ENCODE results near the gene SEMG1.

DNA sequence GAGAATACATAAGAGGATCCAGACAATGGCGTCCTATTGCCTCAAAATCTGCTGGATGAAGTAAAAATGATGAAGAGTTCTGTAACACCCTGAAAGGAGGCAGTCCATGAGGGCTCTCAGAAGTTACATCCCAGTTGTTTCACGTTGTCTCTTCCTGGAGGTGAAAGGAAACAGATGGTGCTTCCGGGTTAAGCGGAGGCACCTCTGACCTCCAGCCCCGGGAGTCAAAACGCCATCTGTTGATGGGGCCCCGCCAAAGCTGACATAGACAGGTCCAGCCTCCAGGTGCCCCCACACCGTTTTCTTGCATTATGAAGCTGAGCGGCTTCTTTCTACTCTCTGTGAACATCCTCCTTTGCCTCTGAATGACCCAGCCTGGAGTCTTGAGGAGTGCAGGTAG, 23.8 kb downstream of the SEMG1 start:
- no peak for TF ChIP-seq POLR2A (IDR thresholded peaks at IDR 0.05; ENCODE audit: low read depth)
- TF ChIP-seq, protein P1, sequence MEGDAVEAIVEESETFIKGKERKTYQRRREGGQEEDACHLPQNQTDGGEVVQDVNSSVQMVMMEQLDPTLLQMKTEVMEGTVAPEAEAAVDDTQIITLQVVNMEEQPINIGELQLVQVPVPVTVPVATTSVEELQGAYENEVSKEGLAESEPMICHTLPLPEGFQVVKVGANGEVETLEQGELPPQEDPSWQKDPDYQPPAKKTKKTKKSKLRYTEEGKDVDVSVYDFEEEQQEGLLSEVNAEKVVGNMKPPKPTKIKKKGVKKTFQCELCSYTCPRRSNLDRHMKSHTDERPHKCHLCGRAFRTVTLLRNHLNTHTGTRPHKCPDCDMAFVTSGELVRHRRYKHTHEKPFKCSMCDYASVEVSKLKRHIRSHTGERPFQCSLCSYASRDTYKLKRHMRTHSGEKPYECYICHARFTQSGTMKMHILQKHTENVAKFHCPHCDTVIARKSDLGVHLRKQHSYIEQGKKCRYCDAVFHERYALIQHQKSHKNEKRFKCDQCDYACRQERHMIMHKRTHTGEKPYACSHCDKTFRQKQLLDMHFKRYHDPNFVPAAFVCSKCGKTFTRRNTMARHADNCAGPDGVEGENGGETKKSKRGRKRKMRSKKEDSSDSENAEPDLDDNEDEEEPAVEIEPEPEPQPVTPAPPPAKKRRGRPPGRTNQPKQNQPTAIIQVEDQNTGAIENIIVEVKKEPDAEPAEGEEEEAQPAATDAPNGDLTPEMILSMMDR (IDR thresholded peaks at IDR 0.05): no peak
- no peak for TF ChIP-seq POLR2AphosphoS5 (IDR thresholded peaks at IDR 0.05)
- no peak for TF ChIP-seq EP300 (IDR thresholded peaks at IDR 0.05)
